Glomerular visceral epithelial cell (primary cell): ENCODE measurements around the gene ZNF512B.

Source experiments
- DNase-seq: peaks from one replicate; pipeline ENCODE4 v3.0.0-alpha.2; 2016; ENCODE audit errors: extremely low spot score

ZNF512B gene

DNA sequence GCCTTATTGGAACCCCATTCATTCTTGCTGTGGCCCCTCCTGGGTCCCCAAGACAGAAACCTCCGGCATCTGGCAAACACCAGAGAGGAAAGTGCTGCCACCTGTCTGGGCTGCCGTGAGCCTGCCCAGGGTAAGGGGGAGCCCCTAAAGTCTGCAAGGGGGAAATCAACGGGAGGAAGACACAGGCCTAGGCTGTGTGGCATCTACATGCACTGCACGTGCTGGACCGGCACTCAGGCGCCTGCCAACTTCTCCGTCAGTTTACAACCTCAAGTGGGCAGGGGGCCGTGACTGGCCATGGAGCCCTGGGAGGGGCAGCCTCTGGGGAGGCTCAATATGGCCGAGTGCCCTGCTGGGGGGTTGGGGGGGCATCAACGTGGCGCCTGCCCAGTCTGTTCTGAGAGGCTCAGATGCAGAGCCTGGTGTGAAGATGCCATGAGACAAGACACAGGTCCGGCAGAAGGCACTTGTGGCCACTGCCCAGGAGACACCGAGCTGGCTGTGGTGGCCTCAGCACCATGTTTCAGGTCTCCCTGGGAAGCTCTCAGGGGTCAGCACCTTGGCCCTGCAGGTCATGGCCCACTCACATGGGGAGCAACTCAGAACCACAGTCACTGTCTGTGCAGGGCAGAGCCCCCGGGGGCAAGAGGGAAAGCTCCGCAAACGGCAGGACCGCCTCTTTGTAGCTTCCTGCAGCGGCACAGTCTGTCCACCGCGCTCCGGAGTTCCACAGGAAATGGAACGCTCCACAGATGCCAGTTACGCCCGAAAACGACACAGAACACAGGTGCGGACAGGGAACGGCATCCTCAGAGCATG is 21.9 kb downstream of the ZNF512B start:
- no peak for DNase-seq

DNA sequence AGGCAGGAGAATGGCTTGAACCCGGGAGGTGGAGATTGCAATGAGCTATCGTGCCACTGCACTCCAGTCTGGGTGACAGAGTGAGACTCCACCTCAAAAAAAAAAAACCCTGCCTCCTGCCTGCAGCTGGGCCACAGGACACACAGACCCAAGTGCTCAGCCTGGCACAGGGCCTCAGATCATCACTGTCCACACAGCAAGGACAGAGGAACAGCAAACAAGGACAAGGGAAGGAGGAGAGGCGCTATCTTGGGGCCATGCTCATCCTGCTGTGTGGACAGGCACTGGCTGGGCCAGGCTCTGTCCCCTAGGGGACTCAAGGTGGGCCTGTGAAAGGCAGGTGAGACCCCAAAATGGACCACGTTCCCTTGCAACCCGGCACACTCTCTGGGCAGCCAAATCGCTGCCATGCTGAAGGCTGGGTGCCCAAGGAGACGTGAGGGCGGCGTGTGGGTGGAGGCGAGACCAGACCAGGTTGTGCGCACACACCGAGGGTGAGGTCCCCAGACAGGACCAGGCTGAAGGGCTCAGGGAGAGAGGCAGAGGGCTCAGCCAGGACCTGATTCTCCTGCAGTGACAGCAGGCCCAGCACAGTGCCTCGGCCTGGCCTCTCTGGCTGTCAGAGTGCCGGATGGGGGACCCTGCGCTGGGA is 22.6 kb downstream of the ZNF512B start:
- DNase-seq: no peak

DNA sequence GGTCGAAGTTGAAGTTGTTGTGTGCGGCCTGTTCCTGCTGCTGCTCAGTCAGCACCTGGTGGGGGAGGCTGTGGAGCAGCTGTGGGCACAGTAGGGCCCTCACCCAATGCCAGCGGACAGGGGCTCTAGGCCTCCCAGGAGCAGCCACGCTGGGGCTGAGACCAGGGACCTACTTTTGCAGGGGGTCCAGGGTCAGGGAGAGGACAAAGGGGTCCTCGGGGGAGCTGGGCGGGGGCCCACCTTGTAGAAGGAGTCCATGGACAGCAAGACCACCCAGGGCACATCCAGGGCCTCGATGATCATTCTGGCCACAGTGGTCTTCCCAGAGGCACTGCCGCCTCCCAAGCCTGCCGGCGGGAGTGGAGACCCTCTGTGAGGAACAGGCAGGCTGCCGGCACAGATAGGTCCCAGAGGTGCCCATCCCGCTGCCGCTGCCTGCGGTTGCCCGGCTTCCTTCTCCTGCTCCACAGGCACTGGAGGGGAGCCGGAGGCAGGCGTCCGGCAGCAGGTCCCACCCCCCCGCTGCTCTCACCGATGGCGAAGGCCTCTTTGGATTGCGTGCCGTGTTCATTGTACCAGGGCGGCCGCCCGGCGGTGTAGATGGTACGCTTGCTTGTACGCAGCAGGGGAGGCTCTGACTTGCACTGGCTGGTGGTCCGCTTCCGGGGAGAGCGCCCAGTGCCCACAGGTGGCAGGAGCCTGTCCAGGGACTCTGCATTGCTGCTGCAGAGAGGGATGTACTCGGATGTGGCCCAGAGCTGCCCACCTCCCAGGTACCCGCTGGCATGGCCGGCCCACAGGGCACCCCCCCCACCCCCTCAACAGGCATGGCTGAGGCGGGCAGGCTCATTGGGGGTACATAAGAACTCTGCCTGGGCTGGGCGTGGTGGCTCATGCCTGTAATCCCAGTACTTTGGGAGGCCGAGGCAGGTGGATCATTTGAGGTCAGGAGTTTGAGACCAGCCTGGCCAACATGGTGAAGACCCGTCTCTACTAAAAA is 23.5 kb downstream of the ZNF512B start:
- no peak for DNase-seq

DNA sequence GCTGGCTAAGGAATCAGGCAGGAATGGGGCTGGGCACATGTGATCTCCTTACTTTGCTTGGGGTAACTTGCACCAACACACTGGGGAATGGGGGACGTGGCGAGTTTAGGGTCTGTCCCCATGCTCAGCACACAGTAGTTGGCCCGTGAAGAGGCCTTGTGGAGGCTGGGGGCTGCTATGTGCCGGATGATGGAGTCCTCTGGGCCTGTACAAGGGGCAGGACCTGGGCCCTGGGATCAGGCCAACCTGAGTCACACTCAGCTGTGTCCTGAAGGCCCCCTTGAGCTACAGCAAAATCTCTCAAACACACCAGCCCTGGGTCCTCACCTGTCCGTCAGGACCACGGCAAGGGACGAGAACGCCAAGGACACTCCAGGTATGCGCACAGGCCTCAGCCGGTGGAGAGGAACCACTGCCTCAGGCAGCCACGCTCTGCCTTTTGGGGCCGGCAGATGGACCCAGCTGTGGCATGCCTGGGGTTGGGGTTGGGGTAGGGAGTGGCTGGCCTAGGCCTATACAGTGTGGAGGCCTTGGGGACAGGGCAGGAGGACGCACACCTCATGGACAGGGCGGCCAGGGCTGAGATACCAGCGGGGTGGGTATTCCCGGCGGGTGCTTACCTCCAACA is 24.6 kb downstream of the ZNF512B start:
- no peak for DNase-seq

DNA sequence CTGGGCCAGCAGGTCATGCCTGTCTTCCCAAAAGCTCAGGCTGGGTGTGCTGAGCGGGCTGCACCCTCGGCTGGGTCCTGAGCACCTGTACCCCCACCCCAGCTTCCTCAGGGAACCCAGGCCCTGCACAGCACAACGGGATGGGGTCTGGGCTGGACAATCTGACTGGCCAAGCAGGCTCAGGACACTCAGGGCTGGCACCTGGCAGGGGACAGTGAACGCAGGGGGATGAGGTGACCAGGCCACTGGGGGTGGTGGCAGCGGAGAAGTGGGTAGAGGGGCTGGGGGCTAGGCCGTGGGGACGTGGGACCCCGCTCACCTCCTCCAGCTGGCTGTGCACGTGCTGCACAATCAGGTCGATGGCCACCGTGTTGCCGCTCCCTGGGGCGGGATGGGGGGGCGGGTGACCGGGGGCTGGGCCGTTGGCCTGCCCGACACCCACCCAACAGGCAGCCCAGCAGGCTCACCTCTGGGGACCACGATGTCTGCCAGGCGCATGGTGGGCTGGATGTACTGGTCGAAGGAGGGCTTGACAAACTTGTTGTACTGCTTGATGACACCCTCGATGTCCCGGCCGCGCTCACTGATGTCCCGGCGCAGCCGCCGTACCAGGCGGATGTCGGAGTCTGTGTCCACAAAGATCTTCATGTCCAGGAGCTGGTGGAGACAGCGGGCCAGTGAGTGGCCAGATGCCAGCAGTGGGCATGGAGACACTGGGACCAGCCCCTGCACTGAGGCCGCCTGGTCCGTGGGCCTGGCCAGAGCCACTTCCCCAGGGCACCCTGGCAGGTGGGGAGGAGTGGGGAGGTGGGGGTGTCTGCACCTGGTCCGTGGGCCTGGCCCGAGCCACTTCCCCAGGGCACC is 25.4 kb downstream of the ZNF512B start:
- no peak for DNase-seq

DNA sequence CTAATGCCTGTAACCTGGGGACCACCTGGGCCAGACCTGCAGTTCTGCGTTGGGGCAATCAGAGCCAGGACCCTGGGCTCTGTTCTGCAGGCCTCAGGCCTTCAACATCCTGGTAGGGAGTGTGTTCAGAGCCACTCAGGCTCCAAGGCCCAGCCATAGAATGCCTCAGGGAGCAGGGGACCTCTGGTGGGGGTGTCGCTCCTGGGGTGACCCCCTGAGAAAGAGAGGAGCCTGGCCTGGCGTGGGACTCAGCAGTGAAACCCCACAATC is 26.0 kb downstream of the ZNF512B start:
- no peak for DNase-seq

DNA sequence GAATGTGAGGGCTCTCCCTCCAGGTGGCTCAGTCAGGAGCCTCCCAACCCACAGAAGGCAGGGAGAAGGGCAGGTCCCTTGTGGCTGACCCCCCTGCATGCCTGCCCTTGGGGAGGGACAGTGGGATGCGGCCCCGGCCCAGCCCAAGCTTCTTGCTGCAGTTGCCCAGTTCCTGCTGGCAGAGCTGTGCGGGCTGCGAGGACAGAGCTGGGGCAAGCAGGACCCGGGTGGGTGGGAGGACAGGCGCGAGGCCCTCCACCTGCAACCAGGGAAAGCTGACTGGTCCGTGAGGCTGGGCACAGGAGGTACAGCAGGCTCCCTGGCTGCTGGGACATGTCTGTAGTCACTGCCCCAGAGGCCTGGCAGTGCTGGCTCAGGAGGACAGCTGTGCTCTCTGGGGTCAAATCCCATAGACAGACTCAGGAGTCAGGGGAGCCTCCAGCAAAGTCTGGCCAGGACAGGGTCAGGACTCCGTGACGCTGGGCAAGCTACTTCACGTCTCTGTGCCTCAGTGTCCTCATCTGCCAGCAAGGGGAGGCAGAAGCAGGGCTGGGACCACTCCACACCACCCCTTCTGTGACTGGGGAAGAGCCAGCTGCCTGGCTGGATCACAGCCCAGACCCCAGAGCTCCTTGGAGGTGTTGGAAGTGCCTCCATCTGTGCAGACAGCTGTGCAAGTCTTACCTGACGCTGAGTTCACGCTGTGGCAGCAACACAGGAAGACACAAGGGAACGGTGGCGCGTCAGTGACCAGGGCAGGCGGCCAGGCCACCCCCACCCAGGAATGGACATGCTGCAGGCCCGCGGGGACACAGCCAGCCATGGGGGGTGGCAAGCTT is 26.5 kb downstream of the ZNF512B start:
- DNase-seq: no peak

DNA sequence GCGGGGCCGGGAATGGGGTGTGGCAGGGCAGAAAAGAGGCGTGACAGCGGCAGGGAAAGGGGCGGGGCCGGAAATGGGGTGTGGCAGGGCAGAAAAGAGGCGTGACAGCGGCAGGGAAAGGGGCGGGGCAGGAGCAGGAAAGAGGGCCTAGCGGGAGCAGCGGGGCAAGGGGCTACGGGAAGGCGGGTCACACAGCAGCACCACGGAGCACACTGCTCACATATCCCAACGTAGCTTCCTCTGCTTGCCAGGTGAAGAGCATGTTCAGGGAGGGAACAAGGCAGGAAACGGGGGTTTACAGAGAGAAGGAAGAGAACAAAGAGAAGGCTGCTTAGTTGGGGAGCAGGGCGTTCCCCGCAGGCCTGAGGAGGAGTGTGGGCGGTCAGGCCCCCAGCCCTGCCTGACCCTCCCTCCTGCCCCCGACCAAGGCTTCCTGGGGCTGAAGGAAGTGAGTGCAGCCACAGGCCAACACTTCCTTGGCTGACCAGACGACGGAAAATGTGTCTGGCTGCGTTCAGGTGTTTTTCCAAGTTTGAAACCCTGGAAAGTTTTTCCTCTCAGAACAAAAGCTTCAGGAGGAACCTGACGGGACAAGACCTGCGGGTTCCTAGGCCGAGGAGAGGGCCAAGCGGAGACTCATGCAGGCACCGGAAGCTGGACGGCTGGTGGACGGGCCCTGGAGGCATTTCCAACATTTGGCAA is 27.3 kb downstream of the ZNF512B start:
- DNase-seq: peak; percentile 16

DNA sequence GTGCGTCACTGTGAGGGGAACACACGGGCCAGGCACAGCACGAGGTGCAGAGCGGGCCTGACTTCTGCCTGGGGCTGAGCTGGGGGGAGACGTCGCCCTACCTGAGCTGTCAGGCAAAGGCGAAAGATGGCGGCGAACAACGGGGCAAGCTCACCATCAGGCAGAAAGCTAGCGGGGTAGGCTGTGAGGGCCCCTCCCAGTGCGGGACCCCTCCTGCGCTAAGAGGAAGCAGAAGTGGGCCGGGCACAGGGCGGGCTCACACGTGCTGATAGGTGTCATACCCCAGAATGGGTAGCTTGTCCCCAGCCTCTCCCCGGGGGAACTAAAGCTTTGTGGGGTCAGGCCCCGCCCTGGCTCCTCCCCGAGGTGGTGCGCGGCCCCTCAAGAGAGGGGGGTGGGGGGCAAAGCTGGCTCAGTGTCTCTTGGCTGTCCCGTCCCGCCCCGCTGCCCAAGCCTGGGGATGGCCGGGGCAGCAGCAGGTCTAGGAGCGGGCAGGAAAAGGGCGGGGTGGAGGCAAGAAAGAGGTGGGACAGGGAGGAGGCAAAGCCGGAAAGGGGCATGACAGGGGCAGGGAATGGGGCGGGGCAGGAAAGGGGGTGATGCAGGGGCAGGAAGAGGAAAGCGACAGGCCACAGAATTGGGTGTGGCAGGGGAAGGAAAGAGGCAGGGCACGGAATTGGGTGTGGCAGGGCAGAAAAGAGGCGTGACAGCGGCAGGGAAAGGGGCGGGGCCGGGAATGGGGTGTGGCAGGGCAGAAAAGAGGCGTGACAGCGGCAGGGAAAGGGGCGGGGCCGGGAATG is 28.2 kb downstream of the ZNF512B start:
- no peak for DNase-seq

DNA sequence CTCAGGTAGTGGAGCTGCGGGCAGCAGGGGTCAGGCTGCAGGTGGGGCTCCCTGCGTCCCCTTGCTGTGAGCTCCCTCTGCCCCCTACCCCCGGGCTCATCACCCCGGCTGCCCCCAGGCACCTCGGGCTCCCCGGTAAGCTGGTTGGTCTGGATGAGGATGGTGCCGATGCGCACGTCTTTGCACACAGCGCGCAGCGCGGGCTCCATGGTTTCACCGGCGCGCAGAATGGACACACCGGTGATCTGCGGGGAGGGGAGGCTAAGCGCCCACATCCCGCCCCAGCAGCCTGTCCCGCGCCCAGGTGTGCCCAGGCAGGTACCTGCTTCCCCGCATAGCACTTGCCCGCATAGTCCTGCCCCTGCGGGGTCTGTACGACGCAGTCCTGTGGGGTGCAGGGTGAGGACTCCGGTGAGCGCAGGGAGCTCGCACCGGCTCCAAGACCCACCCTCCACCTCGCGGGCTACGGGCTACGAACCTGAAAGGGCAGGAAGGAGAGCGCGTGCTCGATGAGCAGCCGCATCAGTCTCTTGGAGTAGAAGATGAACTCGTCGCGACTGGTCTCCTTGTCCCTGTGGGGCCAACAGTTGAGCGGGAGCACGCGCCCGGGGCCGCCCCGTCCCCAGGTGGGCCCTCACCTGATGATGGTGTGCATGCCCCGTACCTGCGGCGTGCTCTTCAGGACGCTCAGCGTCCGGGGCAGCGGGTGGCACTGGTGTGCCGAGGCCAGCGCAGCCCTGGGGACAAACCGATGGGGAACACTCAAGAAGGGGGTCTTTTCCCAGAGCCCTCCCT is 29.1 kb downstream of the ZNF512B start:
- DNase-seq: no peak

DNA sequence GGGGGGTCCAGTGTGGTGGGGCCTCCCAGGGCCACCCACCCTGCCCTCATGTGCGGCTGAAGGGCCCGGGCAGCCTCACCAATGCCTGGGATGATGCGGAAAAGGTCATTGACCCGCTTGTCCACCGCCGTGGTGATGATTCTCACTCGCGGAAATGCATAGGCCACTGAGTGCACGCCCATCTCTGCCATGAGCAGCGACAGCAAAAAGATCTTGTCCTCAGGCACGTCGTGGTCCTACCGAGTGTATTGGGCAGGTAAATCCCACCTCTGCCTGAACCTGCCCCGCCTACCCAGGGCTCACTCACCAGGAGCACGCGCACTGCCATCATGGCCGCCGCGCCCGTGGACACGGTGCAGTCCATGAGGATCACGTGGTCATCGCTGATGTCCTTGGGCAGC is 29.7 kb downstream of the ZNF512B start:
- DNase-seq: no peak

DNA sequence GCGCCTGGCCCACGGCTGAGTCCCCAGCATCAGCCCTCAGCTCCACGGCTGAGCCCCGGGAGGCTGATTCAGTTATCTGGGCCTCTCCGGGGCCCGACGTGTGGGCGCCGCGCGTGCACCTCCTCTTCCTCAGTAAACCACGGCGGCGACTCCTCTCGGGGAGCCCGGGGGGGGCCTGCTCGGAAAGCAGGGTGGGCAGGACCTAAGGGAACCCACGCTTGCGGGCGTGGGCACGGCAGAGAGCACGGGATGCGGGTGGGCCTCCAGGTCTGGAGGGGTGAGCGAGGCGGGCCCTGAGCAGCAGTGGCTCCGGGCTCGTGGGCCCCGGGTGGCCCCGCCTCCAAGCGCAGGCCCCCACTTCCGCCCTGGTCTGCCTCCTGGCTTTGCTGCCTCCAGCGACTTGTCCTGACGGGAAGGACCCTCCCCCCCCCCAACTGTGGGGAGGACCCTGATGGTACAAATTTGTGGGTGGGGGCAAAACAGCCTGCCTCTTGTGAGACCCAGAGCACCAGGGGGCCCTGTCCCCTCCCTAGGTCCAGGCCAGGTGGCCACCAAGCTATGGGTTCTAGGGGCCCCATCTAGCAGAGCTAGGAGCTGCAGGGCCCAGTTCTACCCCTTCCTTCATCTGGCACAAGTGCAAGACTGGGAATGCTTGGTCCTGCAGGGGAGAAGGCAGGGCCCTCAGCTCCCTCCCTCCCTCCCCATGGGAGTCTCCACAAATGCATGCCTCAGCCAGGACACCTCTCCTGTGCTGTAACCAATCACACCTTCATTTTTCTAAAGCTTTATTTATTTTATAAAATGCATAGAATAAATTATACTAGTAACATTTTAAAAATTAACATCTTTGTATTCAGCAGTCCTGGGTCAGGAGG is 30.4 kb downstream of the ZNF512B start:
- DNase-seq: no peak

DNA sequence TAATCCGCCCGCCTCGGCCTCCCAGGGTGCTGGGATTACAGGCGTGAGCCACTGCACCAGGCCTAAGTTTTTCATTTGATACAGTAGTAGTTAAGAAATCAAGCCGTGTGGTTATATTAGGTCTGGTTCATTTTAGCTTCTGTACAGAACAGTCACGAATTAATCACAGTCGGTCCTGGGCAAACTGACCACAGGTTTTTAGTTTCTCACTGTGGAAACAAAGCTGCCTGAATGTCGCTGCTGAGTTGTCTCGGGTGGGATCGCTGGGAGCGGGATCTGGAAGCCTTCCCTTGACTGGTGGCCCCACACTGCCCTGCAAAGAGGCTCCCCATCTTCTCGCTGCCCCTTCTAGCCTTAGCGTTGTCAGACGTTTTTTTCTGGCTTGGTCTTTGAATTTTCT is 32.1 kb downstream of the ZNF512B start:
- no peak for DNase-seq

DNA sequence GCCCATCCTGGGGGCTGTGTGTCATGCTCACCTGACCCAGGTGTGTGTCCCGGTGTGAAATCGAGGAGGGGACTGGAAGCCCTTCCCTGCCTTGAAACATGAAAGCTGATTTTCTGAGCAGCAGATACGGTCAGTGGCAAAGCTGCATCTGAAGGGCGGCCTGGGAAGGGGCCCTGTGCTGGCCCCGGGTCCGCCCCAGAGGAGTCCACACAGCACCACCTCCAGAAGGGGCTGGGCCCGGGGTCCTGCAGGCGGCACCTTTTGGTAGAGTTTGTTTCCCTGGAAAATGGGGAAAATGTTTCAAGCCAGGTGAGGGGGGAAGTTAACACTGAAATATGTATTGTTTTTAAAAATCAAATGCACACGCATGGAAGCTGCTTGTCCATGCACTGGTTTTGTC is 34.3 kb downstream of the ZNF512B start:
- DNase-seq: no peak

DNA sequence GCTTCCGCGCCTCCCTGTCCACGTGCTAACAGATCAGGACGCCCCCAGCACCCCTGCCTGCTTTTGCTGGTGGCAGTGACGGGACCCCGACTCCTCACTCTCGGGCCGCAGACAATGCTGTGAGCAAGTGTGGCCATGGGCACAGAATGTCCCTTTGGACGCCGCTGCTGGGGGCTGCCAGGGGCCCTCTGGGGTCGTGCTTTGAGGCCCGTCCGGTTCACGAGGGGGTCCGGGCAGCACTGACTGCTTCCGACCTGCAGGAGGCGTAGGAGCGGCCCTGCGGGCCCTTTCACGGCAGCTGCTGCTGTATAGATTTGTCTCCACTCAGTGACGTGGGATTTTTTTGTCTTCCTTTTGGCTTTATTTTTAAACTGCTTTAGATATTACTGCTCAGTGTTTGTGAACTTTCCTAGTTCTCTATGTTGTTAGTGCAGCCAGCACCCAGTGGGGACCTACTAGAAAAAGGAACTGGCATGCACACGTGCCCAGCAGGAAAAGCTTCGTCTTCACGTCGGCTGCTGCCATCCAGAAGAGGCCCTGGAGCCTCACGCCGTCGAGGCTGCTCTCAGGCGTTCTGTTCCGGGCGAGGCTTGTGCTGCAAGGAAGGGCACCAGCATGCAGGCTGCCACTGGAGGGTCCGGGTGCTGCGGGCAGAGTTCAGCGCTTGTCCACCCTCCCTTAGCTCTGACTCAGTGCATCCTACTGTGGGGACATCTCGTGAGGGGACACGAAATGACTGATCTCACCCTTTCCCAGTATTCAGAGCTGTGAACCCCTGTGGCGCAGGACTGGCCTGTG is 35.3 kb downstream of the ZNF512B start:
- no peak for DNase-seq

DNA sequence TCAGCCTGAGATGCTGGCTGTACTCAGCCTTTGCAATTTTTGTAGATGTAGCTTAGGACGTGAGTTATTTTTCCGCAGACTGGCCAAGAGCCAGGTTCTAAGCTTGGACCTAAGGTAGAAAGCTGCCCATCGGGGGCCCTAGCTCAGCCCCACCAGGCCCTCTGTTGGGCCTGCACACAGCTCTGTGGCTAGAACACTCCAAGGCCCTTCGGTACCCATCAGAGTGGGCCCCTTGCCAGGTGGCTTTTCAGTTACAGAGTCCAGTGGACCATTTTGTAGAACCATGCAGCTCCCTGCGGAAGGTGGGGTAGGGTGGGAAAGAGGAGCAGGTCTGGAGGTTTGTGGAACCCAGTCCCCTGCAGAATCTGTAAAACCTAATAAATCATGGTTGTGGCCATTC is 36.1 kb downstream of the ZNF512B start:
- no peak for DNase-seq
